GM12892 (cell line): ENCODE data around the gene PDZD2.

Experiments
- POLR2A ChIP-seq: IDR thresholded peaks from 2 replicates; pipeline ENCODE4 v1.6.1; 2011; ENCODE audit warnings: low read depth, low read length, control low read depth
- POLR2AphosphoS5 ChIP-seq: IDR thresholded peaks from 2 replicates; pipeline ENCODE4 v1.6.1; 2011; ENCODE audit warnings: low read depth, low read length, control low read depth

GRCh38 chr5:32013658-32014057 is 374.7 kb downstream of the PDZD2 start:
- no peak for TF ChIP-seq POLR2A
- TF ChIP-seq POLR2AphosphoS5: no peak
